OCI-LY3 (cell line): ENCODE measurements around the gene CCM2.

ENCODE experiments used
- H2AFZ ChIP-seq: fragments of 200-600, 300-600 bp; shearing (Covaris generic); 2 replicates; pipeline ENCODE4 v1.6.0; 2014; ENCODE audit warnings: antibody characterized with exemption, low read depth, low read length
- H3K27ac ChIP-seq: fragments of 200-600, 300-600 bp; sonication (generic); 2 replicates; pipeline ENCODE4 v1.5.1; 2014; ENCODE audit warnings: mild to moderate bottlenecking, low read length, moderate library complexity, mixed read lengths
- H3K27me3 ChIP-seq: fragments of 200-600, 300-600 bp; sonication (generic); 2 replicates; pipeline ENCODE4 v1.6.1; 2014; ENCODE audit warnings: low read depth, low read length, mixed read lengths
- H3K36me3 ChIP-seq: fragments of 200-600, 300-600 bp; sonication (generic); replicated peaks from 2 replicates; pipeline ENCODE3; 2014; ENCODE audit warnings: low read depth, low read length, mixed read lengths
- H3K4me1 ChIP-seq: fragments of 300-600, 200-600 bp; sonication (generic); 2 replicates; pipeline ENCODE4 v1.6.1; 2014; ENCODE audit warnings: low read length, mixed read lengths
- H3K4me2 ChIP-seq: fragments of 200-600, 300-600 bp; sonication (generic); 2 replicates; pipeline ENCODE4 v1.6.1; 2014; ENCODE audit warnings: low read length, mixed read lengths
- H3K4me3 ChIP-seq: fragments of 300-600, 200-600 bp; sonication (generic); 2 replicates; pipeline ENCODE4 v1.5.1; 2014; ENCODE audit warnings: antibody characterized with exemption, mild to moderate bottlenecking, low read length, moderate library complexity
- H3K79me2 ChIP-seq: fragments of 300-600, 200-600 bp; shearing (Covaris generic); 2 replicates; pipeline ENCODE4 v1.6.1; 2014; ENCODE audit warnings: mild to moderate bottlenecking, low read length, mixed read lengths
- H3K9ac ChIP-seq: fragments of 300-600, 200-600 bp; shearing (Covaris generic); 2 replicates; pipeline ENCODE4 v1.6.0; 2014; ENCODE audit warnings: mild to moderate bottlenecking, low read length, moderate library complexity
- H3K9me3 ChIP-seq: fragments of 200-600, 300-600 bp; shearing (Covaris generic); 2 replicates; pipeline ENCODE4 v1.6.1; 2014; ENCODE audit warnings: low read length, mixed read lengths; ENCODE audit not compliant: insufficient read depth
- H4K20me1 ChIP-seq: fragments of 200-600, 300-600 bp; sonication (generic); 2 replicates; pipeline ENCODE4 v1.6.1; 2016; ENCODE audit warnings: low read length, mixed read lengths; ENCODE audit not compliant: insufficient read depth
- EZH2phosphoT487 ChIP-seq: fragments of 200-600 bp; shearing (Covaris generic); IDR thresholded peaks from 2 replicates; pipeline ENCODE4 v1.6.1; 2018; ENCODE audit warnings: antibody characterized with exemption, mixed run types, low read depth
- TF ChIP-seq, protein P1 (sequence below): fragments of 200-600, 300-600 bp; sonication (generic); IDR thresholded peaks from 2 replicates; pipeline ENCODE4 v1.5.1; 2014; ENCODE audit warnings: antibody characterized with exemption, low read length, low read depth

CCM2 gene

DNA sequence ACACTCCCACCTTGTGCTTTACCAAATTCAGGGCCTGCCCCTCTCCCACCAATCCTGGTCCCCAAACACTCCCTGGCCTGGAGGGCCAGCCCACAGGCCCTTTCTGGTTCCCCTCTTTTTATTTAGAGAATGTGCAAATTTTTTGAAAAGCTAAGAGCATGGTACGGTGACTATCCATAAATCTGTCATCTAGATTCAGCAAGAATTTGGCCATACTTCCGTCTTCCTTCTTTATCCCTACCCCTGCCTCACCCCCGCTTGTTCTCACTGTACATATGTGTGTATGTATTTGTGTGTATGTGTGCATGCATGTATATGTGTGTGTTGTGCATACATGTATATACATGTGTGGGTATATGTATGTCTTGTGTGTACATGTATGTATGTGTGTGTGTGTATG, 119.5 kb downstream of the CCM2 start:
- H3K4me1 ChIP-seq: peaks cover 11% of the 10 kb centered on the region
- no peak overlapping the region for H2AFZ ChIP-seq
- H3K9ac ChIP-seq: no peak overlapping the region

DNA sequence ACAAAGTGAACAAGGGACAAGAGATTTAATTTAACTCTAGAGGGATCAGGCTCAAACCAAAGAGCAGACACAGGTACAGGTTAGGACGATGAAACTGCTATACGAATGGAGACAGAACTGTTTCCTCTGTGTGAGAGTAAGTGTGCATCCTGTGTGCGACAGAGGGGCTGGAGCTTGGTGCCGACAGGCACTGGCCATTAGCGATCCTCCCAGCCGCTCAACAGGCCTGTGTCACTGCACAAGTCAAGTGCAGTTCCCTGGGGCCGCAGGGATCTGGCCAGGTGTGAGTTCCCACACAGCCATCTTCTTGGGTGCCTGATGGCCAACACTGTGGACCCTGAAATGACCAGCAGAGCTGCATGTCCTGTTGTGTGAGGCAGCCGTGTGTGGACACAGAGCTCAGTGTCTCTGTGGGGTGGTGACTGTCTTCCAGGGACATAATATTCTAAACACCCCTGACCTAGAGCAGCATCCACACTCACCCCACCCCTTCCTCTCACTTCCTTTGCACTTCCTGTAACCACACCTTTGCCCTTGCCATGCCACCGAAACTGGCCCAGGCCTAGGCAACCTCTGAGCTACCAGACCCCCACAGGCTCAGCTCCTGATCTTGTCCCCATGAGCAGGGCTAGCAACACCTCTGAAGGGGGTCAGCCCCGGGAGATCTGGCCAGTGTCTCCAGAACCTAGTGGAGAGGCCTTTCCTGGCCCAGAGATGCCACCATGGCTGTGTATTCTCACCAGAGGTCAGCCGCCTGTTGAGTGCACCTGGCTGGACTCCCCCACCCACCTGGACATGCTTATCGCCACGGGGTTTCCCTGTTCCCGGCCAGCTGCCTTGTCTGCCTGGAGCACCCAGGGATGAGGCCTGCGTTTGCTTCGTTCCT, 123.2 kb downstream of the CCM2 start:
- H3K27me3 ChIP-seq: no peaks in the 10 kb centered on the region
- H2AFZ ChIP-seq: 0 out of 2 replicates have a peak overlapping the region, but pooled peaks have one; percentile 8
- H3K4me3 ChIP-seq: no peak overlapping the region
- no peak overlapping the region for H3K9ac ChIP-seq
- H3K9me3 ChIP-seq: no peaks in the 10 kb centered on the region
- no peak overlapping the region for H3K4me2 ChIP-seq
- H3K27ac ChIP-seq: no peak overlapping the region
- H3K4me1 ChIP-seq: peaks cover 3% of the 10 kb centered on the region; the same call in 1 of the 2 replicates
- no peaks in the 10 kb centered on the region for H4K20me1 ChIP-seq
- H3K79me2 ChIP-seq: no peaks in the 10 kb centered on the region
- no peaks in the 10 kb centered on the region for H3K36me3 ChIP-seq
- no peak for TF ChIP-seq EZH2phosphoT487
- TF ChIP-seq, protein P1, sequence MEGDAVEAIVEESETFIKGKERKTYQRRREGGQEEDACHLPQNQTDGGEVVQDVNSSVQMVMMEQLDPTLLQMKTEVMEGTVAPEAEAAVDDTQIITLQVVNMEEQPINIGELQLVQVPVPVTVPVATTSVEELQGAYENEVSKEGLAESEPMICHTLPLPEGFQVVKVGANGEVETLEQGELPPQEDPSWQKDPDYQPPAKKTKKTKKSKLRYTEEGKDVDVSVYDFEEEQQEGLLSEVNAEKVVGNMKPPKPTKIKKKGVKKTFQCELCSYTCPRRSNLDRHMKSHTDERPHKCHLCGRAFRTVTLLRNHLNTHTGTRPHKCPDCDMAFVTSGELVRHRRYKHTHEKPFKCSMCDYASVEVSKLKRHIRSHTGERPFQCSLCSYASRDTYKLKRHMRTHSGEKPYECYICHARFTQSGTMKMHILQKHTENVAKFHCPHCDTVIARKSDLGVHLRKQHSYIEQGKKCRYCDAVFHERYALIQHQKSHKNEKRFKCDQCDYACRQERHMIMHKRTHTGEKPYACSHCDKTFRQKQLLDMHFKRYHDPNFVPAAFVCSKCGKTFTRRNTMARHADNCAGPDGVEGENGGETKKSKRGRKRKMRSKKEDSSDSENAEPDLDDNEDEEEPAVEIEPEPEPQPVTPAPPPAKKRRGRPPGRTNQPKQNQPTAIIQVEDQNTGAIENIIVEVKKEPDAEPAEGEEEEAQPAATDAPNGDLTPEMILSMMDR: no peak

More for the DNA sequence above, 119.5 kb downstream of the CCM2 start:
- Histone ChIP-seq H3K27ac (no peak overlapping the region), H4K20me1 (no peaks in the 10 kb centered on the region), H3K79me2 (no peaks in the 10 kb centered on the region), H3K27me3 (no peaks in the 10 kb centered on the region), H3K36me3 (no peaks in the 10 kb centered on the region), H3K9me3 (no peaks in the 10 kb centered on the region), H3K4me3 (no peak overlapping the region), H3K4me2 (no peak overlapping the region)
- TF ChIP-seq, protein P1: no peak
- no peak for TF ChIP-seq EZH2phosphoT487

DNA sequence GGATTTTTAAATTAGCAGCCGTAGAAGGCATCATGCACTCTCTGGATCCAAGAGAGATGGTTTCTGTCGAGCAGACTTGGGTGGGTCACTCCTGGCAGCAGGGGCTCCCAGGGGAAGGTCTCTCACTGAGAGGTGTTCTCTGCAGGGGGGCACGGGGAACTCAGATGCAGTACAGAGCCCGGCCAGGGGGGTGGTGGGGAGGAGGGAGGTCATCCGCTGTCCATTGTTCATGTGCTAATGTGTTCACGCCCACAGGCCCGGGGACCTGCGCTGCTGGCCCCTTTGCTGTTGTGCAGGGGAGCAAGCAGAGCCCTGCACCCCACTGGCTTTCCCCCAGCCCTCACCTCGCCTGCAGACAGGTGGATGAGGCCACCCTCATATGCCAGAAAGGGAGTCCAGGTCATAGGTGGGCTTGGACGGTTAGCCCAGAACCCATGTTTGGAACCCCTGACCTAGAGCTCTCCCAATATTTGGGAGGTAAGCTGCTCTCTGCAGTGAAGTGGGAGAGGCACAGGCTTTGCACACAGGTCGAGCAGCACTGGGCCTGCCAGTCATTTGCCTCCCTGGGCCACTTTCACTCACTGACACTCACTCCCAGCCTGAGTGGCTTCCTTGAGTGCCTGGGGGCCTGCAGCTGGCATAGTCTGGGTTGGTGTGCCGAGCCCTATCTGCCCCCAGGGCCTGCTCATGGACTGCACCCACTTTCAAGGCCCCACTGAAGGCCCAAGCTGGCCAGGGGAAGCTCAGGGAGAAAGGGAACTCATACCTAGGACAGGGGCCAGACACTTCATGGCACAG, 124.1 kb downstream of the CCM2 start:
- no peak overlapping the region for H3K4me3 ChIP-seq
- no peaks in the 10 kb centered on the region for H3K79me2 ChIP-seq
- H4K20me1 ChIP-seq: no peaks in the 10 kb centered on the region
- no peak overlapping the region for H3K9ac ChIP-seq
- no peaks in the 10 kb centered on the region for H3K36me3 ChIP-seq
- no peak overlapping the region for H3K27ac ChIP-seq
- H3K4me1 ChIP-seq: peaks cover 3% of the 10 kb centered on the region; the same call in 1 of the 2 replicates
- TF ChIP-seq, protein P1: no peak
- TF ChIP-seq EZH2phosphoT487: no peak
- H3K9me3 ChIP-seq: no peaks in the 10 kb centered on the region
- H3K4me2 ChIP-seq: no peak overlapping the region
- H3K27me3 ChIP-seq: no peaks in the 10 kb centered on the region
- no peak overlapping the region; the same call in 1 of the 2 replicates for H2AFZ ChIP-seq
